ENCODE results near the gene PLEKHD1.
A peak's percentile ranks its signal among the peaks of the same experiment; 100 is the strongest.
"Not testable (repeated sequence)": the region's sequence is repeated elsewhere in the genome, so short reads cannot be mapped to it uniquely, and the experiment has no call there.

Gene PLEKHD1

GRCh38 chr14:69483765-69484443 is 624 bp upstream of the PLEKHD1 start:
- peak; percentile 11 for DNase-seq

GRCh38 chr14:69485315-69485660 is 760 bp downstream of the PLEKHD1 start:
- DNase-seq, result no peak

- no peak for DNase-seq
Measured at GRCh38 chr14:69485701-69486100, 1.2 kb downstream of the PLEKHD1 start.

- DNase-seq, result no peak
Measured at GRCh38 chr14:69487226-69487625, 2.7 kb downstream of the PLEKHD1 start.

GRCh38 chr14:69487771-69488170 is 3.2 kb downstream of the PLEKHD1 start:
- DNase-seq, result no peak

- no peak for DNase-seq
Measured at GRCh38 chr14:69489495-69489894, 5.0 kb downstream of the PLEKHD1 start.

GRCh38 chr14:69490219-69490918 is 5.8 kb downstream of the PLEKHD1 start:
- no peak for DNase-seq

- DNase-seq, result no peak
Measured at GRCh38 chr14:69491193-69491592, 6.7 kb downstream of the PLEKHD1 start.

GRCh38 chr14:69493038-69493437 is 8.5 kb downstream of the PLEKHD1 start:
- DNase-seq, result no peak

GRCh38 chr14:69493791-69494190 is 9.3 kb downstream of the PLEKHD1 start:
- DNase-seq, result no peak

GRCh38 chr14:69495341-69495921 is 10.9 kb downstream of the PLEKHD1 start:
- DNase-seq, result no peak

GRCh38 chr14:69497866-69498265 is 13.3 kb downstream of the PLEKHD1 start:
- not testable (repeated sequence) for DNase-seq

GRCh38 chr14:69498286-69498685 is 13.8 kb downstream of the PLEKHD1 start:
- not testable (repeated sequence) for DNase-seq

GRCh38 chr14:69499436-69499835 is 14.9 kb downstream of the PLEKHD1 start:
- no peak for DNase-seq

- DNase-seq, result no peak
Measured at GRCh38 chr14:69500096-69500495, 15.6 kb downstream of the PLEKHD1 start.

GRCh38 chr14:69500736-69501135 is 16.2 kb downstream of the PLEKHD1 start:
- no peak for DNase-seq

GRCh38 chr14:69501423-69501838 is 16.9 kb downstream of the PLEKHD1 start:
- no peak for DNase-seq

- no peak for DNase-seq
Measured at GRCh38 chr14:69504775-69505174, 20.2 kb downstream of the PLEKHD1 start.

- DNase-seq, result no peak
Measured at GRCh38 chr14:69505338-69506240, 21.1 kb downstream of the PLEKHD1 start.

GRCh38 chr14:69506241-69506595 is 21.7 kb downstream of the PLEKHD1 start:
- no peak for DNase-seq

GRCh38 chr14:69518289-69519101 is 34.0 kb downstream of the PLEKHD1 start:
- DNase-seq, result no peak
